Measurements from ENCODE around the gene SDF2. TPM values are rescaled to one million over a fixed set of nuclear protein-coding genes. Genes with fewer than 3 reads are reported as not detected.

The SDF2 gene
- total and polyA plus RNA-seq, 9 of the 15 experiments (the other 6 are each of a cell fraction or from before 2014, with no cell fraction given), result 41.2 to 132 (median 65.6) TPM

GRCh38 chr17:28635506-28635905 is 26.2 kb downstream of the SDF2 start:
- H2AFZ ChIP-seq (ENCODE audit: low read depth, low read length), result no peak overlapping the region
- H3K4me1 ChIP-seq (replicated peaks in 1 of 2; ENCODE audit: control insufficient read depth in 2 of 2, insufficient read depth in 2 of 2, low read length in 2 of 2), result no peaks in the 10 kb centered on the region; a peak in 1 of 5 replicates
- peaks cover 97% of the 10 kb centered on the region for H3K36me3 ChIP-seq (ENCODE audit: control insufficient read depth, insufficient read depth, low read length)
- TF ChIP-seq LCOR (CRISPR knock-in tag; IDR thresholded peaks at IDR 0.05), result no peak
- TF ChIP-seq ZNF316 (IDR thresholded peaks at IDR 0.05), result 0 out of 2 replicates have a peak, but pooled peaks have one; percentile 11
- ATAC-seq (no peak; the same call in 2 of the 3 replicates), FAIRE-seq (peak; percentile 6), DNase-seq (ENCODE audit: extremely low read depth in 1 of 4, low spot score in 3 of 4) (no peak)
- H4K20me1 ChIP-seq (replicated peaks; ENCODE audit: control insufficient read depth, insufficient read depth, low read length), result peaks cover 22% of the 10 kb centered on the region; the same call in 1 of the 2 replicates
- CTCF ChIA-PET (ENCODE audit: low intra/inter-chr PET ratio), result no interaction called here
- in situ Hi-C loops (cut with MboI), result no loop called here
- no peak overlapping the region for H3K4me3 ChIP-seq
- POLR2A ChIA-PET, result interaction anchor here (0.6 to 4.4 kb wide), 4 partner anchors 7 to 30 kb away, joined by 3 to 51 read pairs (median 3); no protein-coding TSS in a partner anchor
- H3K9me1 ChIP-seq (ENCODE audit: control insufficient read depth, insufficient read depth, low read length), result no peaks in the 10 kb centered on the region
- H3K9ac ChIP-seq (ENCODE audit: insufficient read depth in 1 of 2, low read depth in 2 of 2, low read length in 2 of 2), result no peak overlapping the region; a peak in 1 of 4 replicates
- peaks cover 27% of the 10 kb centered on the region for H3K79me2 ChIP-seq (ENCODE audit: control insufficient read depth, insufficient read depth, low read length)
- no peaks in the 10 kb centered on the region for H3K27me3 ChIP-seq (ENCODE audit: control insufficient read depth in 2 of 2, insufficient read depth in 2 of 2, low read length in 2 of 2)
- no peak overlapping the region for H3K27ac ChIP-seq (ENCODE audit: extremely low read depth, low read depth, low read length)
- intact Hi-C loops (cut with micrococcal nuclease), result no loop called here
- no TSS peak for BruUV-seq (replicated peaks)
- H3K9me3 ChIP-seq (replicated peaks; ENCODE audit: control insufficient read depth, insufficient read depth, low read depth, low read length), result no peaks in the 10 kb centered on the region
- no peak overlapping the region for H3K4me2 ChIP-seq (ENCODE audit: insufficient read depth, low read length)
- WGBS (ENCODE audit: insufficient coverage, low coverage, missing lambda C conversion rate), result 100% methylated on average over 1 of the region's 1 CpG

GRCh38 chr17:28634206-28634865 is 27.4 kb downstream of the SDF2 start:
- no peak overlapping the region for H3K4me3 ChIP-seq
- H3K27me3 ChIP-seq (ENCODE audit: control insufficient read depth in 2 of 2, insufficient read depth in 2 of 2, low read length in 2 of 2), result no peaks in the 10 kb centered on the region
- no peak overlapping the region for H3K4me2 ChIP-seq (ENCODE audit: insufficient read depth, low read length)
- no peaks in the 10 kb centered on the region for H3K9me3 ChIP-seq (replicated peaks; ENCODE audit: control insufficient read depth, insufficient read depth, low read depth, low read length)
- CTCF ChIA-PET (ENCODE audit: low intra/inter-chr PET ratio), result no interaction called here
- no peak for DNase-seq (ENCODE audit: extremely low read depth in 1 of 4, low spot score in 3 of 4)
- POLR2A ChIA-PET, result interaction anchor here (0.7 to 4.4 kb wide), 9 partner anchors 8 to 544 kb away, joined by 3 to 51 read pairs (median 4); partner anchors contain the start of genes BLTP2, SDF2 and SUPT6H
- peaks cover 22% of the 10 kb centered on the region; the same call in 1 of the 2 replicates for H4K20me1 ChIP-seq (replicated peaks; ENCODE audit: control insufficient read depth, insufficient read depth, low read length)
- ATAC-seq, result no peak
- no peaks in the 10 kb centered on the region for H3K9me1 ChIP-seq (ENCODE audit: control insufficient read depth, insufficient read depth, low read length)
- H2AFZ ChIP-seq (ENCODE audit: low read depth, low read length), result no peak overlapping the region
- peaks cover 98% of the 10 kb centered on the region for H3K36me3 ChIP-seq (ENCODE audit: control insufficient read depth, insufficient read depth, low read length)
- no peak overlapping the region for H3K27ac ChIP-seq (ENCODE audit: extremely low read depth, low read depth, low read length)
- intact Hi-C loops (cut with micrococcal nuclease), result no loop called here
- no peak overlapping the region for H3K9ac ChIP-seq (ENCODE audit: insufficient read depth in 1 of 2, low read depth in 2 of 2, low read length in 2 of 2)
- H3K79me2 ChIP-seq (ENCODE audit: control insufficient read depth, insufficient read depth, low read length), result peaks cover 27% of the 10 kb centered on the region; the same call in 2 of the 3 replicates
- no peak for FAIRE-seq
- no peak for TF ChIP-seq ARID4B (CRISPR knock-in tag; IDR thresholded peaks at IDR 0.05)
- TF ChIP-seq RFX1 (IDR thresholded peaks at IDR 0.05), result peak; percentile 21; the same call in 1 of the 2 replicates
- H3K4me1 ChIP-seq (replicated peaks in 1 of 2; ENCODE audit: control insufficient read depth in 2 of 2, insufficient read depth in 2 of 2, low read length in 2 of 2), result no peaks in the 10 kb centered on the region; a peak in 1 of 5 replicates
- WGBS (ENCODE audit: insufficient coverage, low coverage, missing lambda C conversion rate), result 94% methylated on average over 14 of the region's 14 CpGs
- no TSS peak for BruUV-seq (replicated peaks)
- in situ Hi-C loops (cut with MboI), result no loop called here
